ENCODE data around the gene TPSD1. TPM values are rescaled to one million over a fixed set of nuclear protein-coding genes. Genes with fewer than 3 reads are reported as not detected.
"Not testable (repeated sequence)": the region's sequence is repeated elsewhere in the genome, so short reads cannot be mapped to it uniquely, and the experiment has no call there.

Gene TPSD1
- total and polyA plus RNA-seq, 8 donors: 0.70 to 7.6 (median 4.5) TPM; not detected in 4

- TF ChIP-seq EP300 (IDR thresholded peaks at IDR 0.05): no peak
- no peak for TF ChIP-seq POLR2AphosphoS5 (IDR thresholded peaks at IDR 0.05)
- TF ChIP-seq, protein P1, sequence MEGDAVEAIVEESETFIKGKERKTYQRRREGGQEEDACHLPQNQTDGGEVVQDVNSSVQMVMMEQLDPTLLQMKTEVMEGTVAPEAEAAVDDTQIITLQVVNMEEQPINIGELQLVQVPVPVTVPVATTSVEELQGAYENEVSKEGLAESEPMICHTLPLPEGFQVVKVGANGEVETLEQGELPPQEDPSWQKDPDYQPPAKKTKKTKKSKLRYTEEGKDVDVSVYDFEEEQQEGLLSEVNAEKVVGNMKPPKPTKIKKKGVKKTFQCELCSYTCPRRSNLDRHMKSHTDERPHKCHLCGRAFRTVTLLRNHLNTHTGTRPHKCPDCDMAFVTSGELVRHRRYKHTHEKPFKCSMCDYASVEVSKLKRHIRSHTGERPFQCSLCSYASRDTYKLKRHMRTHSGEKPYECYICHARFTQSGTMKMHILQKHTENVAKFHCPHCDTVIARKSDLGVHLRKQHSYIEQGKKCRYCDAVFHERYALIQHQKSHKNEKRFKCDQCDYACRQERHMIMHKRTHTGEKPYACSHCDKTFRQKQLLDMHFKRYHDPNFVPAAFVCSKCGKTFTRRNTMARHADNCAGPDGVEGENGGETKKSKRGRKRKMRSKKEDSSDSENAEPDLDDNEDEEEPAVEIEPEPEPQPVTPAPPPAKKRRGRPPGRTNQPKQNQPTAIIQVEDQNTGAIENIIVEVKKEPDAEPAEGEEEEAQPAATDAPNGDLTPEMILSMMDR (IDR thresholded peaks at IDR 0.05): no peak
- no peak for TF ChIP-seq POLR2A (IDR thresholded peaks at IDR 0.05)
- no peak overlapping the region for H3K27ac ChIP-seq
- 25 to 34% (median 30%) methylated on average over 12 to 22 of the region's 22 CpGs for WGBS, 5 donors
- DNase-seq: no peak
- H3K4me3 ChIP-seq: no peak overlapping the region
- no peaks in the 10 kb centered on the region for H3K9me3 ChIP-seq
- peaks cover 20 to 95% (median 56%) of the 10 kb centered on the region in 3 donors for H3K27me3 ChIP-seq
- no peaks in the 10 kb centered on the region for H3K36me3 ChIP-seq
- intact Hi-C loops (cut with DNase I; ENCODE audit: low total_unique reads): no loop called here
- peaks cover 0 to 16% (median 7%) of the 10 kb centered on the region in 4 donors for H3K4me1 ChIP-seq
These were observed 34.2 kb downstream of the TPSD1 start for GRCh38 chr16:1290063-1290501.

GRCh38 chr16:1290860-1291575 is 35.1 kb downstream of the TPSD1 start:
- no peak for DNase-seq
- Histone ChIP-seq H3K27ac (no peak overlapping the region), H3K27me3 (peaks cover 14 to 93% (median 53%) of the 10 kb centered on the region in 3 donors), H3K9me3 (no peaks in the 10 kb centered on the region), H3K36me3 (no peaks in the 10 kb centered on the region), H3K4me1 (peaks cover 0 to 16% (median 7%) of the 10 kb centered on the region in 4 donors), H3K4me3 (no peak overlapping the region)
- WGBS, 5 donors: 53 to 57% (median 56%) methylated on average over 28 to 29 of the region's 29 CpGs
- no peak for TF ChIP-seq EP300 (IDR thresholded peaks at IDR 0.05)
- TF ChIP-seq POLR2A (IDR thresholded peaks at IDR 0.05): no peak
- TF ChIP-seq, protein P1 (IDR thresholded peaks at IDR 0.05): no peak
- no peak for TF ChIP-seq POLR2AphosphoS5 (IDR thresholded peaks at IDR 0.05)
- intact Hi-C loops (cut with DNase I; ENCODE audit: low total_unique reads): no loop called here

- H3K9me3 ChIP-seq: no peaks in the 10 kb centered on the region
- H3K36me3 ChIP-seq: no peaks in the 10 kb centered on the region
- peaks cover 0 to 16% (median 7%) of the 10 kb centered on the region in 4 donors for H3K4me1 ChIP-seq
- H3K4me3 ChIP-seq: no peak overlapping the region
- WGBS, 5 donors: 52 to 59% (median 55%) methylated on average over 16 to 17 of the region's 17 CpGs
- DNase-seq: no peak
- no peak for TF ChIP-seq POLR2AphosphoS5 (IDR thresholded peaks at IDR 0.05)
- TF ChIP-seq POLR2A (IDR thresholded peaks at IDR 0.05): no peak
- TF ChIP-seq EP300 (IDR thresholded peaks at IDR 0.05): no peak
- H3K27me3 ChIP-seq: peaks cover 14 to 89% (median 50%) of the 10 kb centered on the region in 3 donors
- intact Hi-C loops (cut with DNase I; ENCODE audit: low total_unique reads): no loop called here
- no peak overlapping the region for H3K27ac ChIP-seq
These were observed 35.7 kb downstream of the TPSD1 start for GRCh38 chr16:1291576-1291974.

DNA sequence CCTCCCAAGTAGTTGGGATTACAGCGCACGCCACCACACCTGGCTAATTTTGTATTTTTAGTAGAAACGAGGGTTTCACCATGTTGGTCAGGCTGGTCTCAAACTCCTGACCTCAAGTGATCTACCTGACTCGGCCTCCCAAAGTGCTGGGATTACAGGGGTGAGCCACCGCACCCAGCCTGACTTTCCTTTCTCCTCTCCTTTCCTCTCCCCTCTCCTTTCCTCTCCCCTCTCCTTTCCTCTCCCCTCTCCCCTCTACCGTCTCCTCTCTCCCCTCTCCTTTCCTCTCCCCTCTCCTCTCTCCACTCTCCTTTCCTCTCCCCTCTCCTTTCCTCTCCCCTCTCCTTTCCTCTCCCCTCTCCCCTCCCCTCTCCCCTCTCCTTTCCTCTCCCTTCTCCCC is 36.3 kb downstream of the TPSD1 start:
- intact Hi-C loops (cut with DNase I; ENCODE audit: low total_unique reads); H3K27ac ChIP-seq; H3K9me3 ChIP-seq; H3K36me3 ChIP-seq; DNase-seq; H3K4me3 ChIP-seq: not testable (repeated sequence)
- Histone ChIP-seq H3K27me3 (peaks cover 14 to 82% (median 48%) of the 10 kb centered on the region in 3 donors), H3K4me1 (peaks cover 0 to 22% (median 9%) of the 10 kb centered on the region in 4 donors)
- WGBS, 5 donors: 70 to 88% (median 75%) methylated on average over 5 to 6 of the region's 6 CpGs

DNA sequence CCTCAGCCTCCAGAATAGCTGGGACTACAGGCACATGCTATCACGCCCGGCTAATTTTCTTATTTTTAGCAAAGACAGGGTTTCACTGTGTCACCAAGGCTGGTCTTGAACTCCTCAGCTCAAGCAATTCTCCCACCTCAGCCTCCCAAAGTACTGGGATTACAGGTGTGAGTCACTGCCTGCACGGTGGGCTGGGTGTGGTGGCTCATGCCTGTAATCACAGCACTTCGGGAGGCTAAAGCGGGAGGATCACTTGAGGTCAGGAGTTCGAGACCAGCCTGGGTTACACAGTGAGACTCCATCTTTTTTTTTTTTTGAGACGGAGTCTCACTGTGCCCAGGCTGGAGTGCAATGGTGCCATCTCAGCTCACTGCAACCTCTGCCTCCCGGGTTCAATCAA is 36.9 kb downstream of the TPSD1 start:
- H3K4me1 ChIP-seq: peaks cover 0 to 28% (median 9%) of the 10 kb centered on the region in 4 donors
- H3K4me3 ChIP-seq; DNase-seq; H3K9me3 ChIP-seq; intact Hi-C loops (cut with DNase I; ENCODE audit: low total_unique reads); H3K27ac ChIP-seq; H3K36me3 ChIP-seq: not testable (repeated sequence)
- 72 to 78% (median 73%) methylated on average over 5 to 8 of the region's 8 CpGs for WGBS, 5 donors
- H3K27me3 ChIP-seq: peaks cover 12 to 76% (median 42%) of the 10 kb centered on the region in 3 donors

Data from stomach (tissue), 9 donors.